Activated naive CD4-positive, alpha-beta T cell (primary cell): ENCODE results near the gene UCN.
"Not testable (repeated sequence)": the region's sequence is repeated elsewhere in the genome, so short reads cannot be mapped to it uniquely, and the experiment has no call there.

Source experiments
- DNase-seq, 4 experiments: peaks; one replicate each; lab custom pipeline; 2025; lab: John Stamatoyannopoulos, UW

UCN gene, protein sequence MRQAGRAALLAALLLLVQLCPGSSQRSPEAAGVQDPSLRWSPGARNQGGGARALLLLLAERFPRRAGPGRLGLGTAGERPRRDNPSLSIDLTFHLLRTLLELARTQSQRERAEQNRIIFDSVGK

DNA sequence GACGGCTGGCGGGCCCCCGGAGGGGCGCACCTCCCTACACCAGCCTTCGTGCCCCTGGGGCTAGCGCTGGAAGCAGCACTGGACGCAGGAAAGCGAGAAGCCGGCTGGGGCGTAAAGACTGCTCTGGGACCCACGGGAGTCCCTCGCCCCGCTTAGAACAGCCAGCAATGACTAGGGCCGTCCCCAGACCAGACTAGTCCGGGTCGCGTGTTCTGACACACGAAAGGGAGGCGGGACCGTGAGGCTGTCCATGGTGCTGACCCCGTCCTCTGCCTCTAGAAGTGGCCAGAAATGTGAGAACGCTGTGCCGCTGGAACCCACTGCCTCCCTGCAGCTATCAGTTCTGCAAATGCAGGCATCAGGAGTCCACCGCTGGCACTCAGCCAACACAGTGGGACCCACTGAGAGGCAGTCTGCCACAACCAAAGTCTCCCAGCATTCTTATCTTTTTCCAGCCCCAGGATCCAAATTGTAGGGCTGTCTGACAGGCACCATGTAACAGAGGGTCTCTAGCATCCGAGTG lies at the start of gene UCN:
UCN (minus strand) TSS at position 87 of the 523 bp plus-strand sequence. CDS start 550 bp downstream, outside the sequence.
- no peak for DNase-seq

DNA sequence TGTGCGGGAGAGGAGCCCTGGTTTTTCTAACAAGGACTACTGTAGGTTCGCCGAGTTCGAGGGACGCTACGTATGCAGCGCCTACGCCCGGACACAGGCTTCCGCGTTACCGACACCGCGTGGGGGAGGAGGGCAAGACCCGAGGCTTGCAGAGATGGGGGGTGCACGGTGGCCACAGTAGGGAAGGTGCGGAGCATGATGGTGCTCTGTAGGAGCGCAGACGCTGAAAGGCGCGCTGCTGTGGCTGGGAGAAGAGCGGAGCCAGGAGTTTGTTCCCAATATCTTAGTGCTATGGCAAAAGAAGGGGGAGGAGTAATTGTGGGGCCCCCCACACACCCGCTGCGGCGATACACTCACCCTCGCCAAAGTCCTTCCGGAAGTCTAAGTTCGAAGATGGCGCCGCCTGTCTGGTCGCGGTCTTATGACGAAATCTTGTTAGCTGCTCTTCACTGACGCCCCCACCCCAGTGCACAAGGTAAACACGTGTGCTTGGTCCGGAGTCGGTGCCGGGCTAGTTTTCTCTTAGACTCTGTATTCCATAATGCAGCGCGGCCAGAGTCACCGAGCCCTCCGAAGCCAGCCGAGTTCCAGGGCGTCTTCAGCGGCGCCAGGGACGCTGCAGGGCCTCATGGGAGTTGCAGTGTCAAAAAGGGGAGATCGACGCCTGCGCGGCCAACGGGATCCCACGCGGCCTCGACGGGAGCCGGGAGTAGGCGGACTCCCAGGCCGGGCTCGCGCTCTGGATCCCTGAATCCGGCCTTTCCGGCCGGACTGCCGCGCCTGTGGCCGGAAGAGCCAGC lies 48.3 kb upstream of the UCN start, which contains the start of gene GTF3C2:
GTF3C2 (minus strand) TSS at position 383 of the 800 bp plus-strand sequence. CDS start 13,210 bp downstream, outside the sequence.
- DNase-seq: peak; percentile 80 to 91 (median 86)

DNA sequence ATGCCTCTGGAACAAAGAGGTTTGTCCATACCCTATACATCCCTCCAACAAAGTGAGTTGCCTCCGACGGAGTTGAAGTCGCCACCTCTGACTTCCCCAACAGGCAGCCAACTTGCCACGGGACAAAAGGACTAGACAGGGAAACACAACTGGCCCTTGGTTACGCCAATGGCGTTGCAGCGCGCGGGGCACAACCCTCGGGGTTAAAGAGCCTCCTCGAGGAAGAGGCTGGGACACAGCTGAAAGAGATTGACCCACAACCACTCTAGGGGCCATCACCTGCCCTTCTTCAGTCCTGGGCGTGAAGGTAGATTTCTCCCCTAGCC lies 47.8 kb upstream of the UCN start:
- peak in 1 of 4 experiments; percentile 48 for DNase-seq

DNA sequence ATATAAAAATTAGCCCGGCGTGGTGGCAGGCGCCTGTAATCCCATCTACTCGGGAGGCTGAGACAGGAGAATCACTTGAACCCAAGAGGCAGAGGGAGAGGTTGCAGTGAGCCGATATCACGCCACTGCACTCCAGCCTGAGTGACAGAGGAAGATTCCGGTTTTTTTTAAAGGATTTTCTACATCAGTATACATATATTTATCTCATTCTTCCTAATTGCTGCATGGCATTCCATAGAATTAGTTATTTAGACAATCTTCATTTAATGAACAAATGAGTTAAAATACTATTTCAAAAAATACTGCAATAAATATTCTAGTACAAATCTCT lies 46.3 kb upstream of the UCN start:
- DNase-seq: no peak

DNA sequence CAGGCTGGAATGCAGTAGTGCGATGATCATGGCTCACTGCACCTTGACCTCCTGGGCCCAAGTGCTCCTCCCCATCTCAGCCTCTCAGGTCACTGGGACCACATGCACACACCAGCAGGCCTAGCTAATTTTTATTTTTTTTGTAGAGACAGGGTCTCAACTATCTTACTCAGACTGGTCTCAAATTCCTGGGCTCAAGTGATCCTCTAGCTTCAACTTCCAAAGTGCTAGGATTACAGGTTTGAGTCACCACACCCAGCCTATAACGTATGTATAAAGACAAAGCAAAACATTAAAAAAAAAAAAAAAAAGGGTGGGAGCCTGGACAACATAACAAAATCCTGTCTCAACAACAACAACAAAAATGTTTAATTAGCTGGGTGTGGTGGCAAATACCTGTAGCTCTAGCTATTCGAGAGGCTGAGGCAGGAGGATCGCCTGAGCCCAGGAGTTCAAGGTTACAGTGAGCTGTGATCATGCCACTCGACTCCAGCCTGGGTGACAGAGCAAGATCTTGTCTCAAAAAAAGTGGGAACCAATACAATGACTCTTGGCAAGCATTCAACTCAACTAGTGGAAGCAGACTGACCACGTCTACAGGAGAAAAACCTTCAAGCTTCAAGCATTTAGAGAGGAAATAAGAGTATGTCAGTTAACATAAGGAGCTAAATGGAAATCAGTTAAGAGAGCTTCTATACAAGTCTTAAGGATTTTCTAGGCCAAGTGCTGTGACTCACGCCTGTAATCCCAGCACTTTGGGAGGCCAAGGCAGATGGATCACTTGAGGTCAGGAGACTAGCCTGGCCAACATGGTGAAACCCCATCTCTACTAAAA lies 45.7 kb upstream of the UCN start:
- no peak for DNase-seq

DNA sequence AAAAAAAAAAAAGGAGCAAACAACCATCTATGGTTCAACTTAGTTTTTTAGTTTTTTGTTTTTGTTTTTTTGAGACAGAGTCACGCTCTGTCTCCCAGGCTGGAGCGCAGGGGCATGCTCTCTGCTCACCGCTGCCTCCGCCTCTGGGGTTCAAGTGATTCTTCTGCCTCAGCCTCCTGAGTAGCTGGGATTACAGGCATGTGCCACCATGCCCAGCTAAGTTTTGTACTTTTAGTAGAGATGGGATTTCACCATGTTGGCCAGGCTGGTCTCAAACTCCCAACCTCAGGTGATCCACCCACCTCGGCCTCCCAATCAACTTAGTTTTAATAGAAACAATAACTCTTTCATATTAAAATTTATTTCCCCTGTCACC lies 45.1 kb upstream of the UCN start:
- not testable (repeated sequence) for DNase-seq

DNA sequence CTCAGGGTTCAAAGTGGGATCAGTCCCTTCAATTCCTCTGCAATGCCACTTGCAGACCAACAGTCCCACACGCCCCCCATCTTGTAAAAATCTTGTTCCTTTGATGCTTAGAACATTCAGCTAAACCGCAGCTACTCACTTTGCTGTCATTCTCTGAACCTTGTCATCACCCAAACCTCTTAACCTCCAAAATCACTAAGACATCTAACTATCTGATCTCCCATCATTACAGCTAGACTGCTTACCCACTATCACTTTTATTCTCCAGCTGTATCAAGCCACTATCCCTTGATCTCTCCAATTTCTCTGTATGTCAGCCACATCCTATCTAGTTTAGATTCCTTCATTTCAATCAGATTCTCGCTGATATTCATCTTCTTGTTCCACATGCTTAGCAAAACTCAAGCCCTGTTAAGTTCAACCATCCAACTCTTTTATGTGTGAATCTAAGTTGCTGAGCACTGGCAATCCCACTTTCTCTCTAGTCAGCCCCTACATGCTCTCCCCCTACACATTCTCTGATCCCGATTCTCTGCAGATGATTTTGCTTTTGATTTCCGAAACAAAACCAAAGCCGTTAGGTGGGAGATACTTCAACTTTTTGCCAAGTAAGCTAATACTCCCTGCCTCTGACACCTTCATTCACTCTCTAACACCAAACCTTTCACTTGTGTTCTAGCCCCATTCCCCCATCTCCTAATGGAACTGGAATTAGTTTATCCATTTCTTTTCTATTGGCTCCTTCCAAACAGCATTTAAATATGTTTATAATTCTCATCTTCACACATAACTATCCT lies 43.8 kb upstream of the UCN start:
- DNase-seq: no peak

DNA sequence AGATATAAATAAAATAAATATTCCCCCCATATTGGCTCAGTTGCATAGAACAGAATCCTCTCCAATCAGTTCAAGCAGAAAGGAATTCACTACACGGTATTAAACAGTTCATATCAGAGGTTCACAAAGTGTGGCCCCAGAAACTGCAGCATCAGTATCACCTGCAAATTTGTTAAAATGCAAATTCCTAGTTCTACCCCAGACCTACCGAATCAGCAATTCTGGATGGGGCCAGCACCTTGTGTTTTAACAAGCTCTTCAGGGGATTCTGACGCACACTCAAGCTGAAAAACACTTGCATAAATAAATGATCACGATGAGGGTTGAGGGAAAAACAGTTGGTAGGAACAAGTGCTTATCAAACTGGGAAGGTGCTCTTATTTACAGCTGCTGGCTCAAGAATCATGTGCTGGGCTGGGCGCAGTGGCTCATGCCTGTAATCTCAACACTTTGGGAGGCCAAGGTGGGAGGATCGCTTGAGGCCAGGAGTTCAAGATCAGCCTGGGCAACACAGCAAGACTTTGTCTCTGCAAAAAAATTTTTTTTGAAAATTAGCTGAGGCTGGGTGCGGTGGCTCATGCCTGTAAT lies 42.0 kb upstream of the UCN start:
- no peak for DNase-seq

DNA sequence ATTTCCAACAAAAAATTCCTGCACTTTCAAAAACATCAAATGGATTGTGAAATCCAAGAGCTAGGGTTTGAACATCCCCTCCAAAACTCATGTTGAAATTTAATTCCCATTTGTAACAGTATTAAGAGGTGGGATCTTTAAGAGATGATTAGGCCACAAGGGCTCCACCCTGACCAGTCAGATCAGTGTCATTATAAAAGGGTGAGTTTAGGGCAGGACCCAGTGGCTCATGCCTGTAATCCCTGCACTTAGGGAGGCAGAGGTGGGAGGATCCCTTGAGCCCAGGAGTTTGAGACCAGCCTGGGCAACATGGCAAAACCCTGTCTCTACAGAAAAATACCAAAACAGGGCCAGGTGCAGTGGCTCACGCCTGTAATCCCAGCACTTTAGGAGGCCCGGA lies 39.4 kb upstream of the UCN start:
- DNase-seq: no peak

DNA sequence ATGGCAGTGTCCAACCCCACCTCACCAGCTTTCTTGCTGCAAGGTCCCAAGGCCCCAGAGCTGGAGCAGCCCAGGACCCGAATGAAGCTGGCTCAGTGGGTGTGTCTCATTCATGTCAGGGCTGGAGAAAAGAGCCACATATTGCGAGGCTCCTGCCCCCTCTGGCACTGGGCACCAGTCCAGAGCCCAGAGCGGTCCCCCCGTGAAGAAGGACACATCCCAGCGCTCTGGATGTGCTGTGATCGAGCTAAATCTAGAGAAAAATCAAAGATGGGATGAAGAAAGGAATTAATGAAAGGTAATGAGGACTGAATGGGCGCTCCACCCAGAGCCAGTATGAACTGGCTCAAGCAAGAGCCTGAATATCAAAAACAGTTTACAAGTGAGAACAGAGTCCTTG lies 27.9 kb upstream of the UCN start:
- no peak for DNase-seq

DNA sequence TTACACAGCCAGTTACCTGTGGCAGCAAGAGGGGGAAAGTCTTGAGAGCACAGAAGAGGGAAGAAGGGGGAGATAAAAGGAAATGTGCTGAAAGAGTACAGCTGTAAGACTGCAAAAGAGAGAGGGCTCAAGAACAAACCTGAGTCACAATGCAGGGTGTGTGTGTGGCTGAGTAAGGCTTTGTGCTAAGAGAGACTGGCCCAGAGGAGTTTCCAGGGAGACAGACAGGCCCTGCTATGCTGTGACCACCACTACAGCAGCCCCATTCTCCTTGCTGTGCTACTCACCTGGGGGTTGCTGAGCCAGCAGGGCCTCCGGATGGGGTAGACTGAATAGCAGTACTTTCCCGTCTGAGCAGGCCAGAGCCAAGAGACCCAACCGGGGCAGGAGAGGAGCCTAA lies 27.1 kb upstream of the UCN start:
- DNase-seq: no peak

DNA sequence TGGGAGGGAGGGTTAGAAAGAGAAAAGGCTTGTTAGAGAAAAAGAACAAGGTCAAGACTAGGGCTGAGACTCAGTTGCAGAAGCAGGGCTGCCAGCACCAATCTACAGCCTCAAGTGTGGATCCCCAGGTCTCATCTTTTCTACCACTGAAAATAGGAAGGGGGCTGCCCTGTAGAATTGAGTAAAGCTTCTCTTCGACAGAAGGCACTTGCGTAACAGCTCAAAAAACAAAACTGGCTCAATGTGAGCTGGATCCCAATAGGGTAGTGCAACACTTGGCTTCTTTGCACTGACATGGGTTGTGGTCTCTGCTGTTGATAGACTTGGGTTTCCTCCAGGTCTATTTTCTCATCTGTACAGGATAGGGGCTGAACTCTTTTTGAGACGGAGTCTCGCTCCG lies 16.5 kb upstream of the UCN start:
- no peak for DNase-seq

DNA sequence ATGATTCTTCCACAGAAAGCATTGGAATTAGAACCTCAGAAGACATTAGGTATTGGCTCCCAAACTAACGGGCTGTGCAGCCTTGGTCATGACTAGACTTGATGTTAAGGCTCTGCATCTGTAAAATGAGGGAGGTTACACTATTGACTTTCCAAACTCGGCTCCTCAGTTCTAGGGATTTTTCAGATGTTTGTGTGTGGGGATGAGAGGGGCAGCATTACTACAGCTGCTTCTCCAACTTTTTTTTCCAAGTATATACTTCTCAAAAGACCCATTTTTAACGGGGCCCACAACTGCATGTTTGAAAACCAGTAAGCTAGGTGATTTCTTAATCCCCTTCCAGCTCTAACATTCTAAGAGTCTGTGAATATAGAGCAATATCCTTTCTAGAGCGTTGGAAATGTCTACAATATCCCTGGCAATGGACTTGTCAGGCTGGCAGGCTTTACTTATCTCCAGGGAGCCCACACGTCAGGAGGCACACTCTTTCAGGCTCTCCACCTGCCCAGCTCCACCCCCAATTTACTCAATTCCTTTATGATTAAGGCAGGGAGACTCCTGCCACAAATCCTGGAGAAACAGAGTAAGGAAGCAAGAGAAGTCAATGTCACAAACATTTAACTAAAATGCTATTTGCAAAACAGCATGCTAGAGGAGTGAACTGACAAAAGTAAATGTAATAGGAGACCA lies 15.5 kb upstream of the UCN start:
- DNase-seq: no peak

DNA sequence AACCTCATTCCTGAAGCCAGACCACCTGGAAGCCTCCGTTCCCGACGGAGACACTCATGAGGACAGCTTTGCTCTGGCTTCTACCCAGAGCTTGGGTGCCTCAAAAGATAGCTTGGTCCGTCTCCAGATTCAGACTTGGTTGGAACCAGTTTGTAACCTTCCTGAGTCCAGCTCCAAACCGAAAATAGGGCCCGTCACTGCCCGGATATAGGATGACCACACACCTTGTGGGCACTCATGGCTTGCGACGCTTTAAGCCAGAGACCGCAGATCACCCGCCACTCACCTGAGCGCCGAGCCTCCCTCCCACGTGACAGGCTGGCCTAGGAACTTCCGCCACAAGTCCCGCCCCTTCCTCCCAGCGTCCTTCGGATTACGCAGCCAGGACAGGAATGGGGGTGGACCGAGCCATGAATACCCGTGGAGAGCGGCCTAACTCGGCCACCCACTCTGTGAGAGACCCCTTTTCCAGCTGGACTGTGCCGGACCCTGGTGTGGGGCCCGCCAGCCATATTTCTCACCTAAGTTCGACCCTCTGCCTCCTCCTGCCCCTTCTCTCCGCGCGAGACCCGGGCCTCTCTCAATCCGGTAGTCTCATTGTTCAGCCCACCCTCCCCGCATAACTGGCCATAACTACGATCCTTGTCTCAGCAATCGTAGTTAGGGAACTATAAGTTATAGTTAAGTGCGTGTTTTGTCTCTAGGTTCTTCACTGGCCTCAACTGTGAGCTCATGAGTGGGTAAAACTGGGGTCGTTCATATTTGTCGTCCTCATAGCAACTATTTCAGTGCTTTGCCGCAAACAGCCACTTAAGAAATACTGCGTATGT lies 14.7 kb upstream of the UCN start, which contains the start of gene MPV17:
MPV17 (minus strand) TSS at position 332 of the 830 bp plus-strand sequence. CDS start 580 bp downstream, outside the sequence.
- peak; percentile 40 to 79 (median 70) for DNase-seq

DNA sequence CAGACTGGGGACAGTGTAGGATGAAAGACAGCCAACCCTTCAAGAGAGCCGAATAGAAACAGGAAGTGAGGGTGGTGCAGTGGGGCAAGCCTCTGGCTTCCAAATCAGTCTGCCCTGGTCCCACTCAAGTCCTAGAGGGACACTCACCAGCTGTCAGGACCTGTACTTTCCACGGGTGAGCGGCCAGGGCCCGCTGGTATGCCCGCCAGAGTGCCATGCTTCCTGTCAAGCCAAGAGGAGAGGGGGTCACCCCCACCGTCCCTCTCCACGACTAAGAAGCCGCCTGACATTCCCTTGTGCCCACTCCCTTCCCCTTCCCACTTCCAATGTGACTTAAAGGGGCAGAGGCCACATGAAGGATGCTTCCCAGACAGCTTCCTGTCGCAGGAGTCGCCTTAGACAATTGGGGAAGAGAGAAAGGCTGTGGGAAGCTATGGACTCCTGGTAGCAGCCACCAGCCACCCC lies 14.1 kb upstream of the UCN start:
- DNase-seq: no peak

DNA sequence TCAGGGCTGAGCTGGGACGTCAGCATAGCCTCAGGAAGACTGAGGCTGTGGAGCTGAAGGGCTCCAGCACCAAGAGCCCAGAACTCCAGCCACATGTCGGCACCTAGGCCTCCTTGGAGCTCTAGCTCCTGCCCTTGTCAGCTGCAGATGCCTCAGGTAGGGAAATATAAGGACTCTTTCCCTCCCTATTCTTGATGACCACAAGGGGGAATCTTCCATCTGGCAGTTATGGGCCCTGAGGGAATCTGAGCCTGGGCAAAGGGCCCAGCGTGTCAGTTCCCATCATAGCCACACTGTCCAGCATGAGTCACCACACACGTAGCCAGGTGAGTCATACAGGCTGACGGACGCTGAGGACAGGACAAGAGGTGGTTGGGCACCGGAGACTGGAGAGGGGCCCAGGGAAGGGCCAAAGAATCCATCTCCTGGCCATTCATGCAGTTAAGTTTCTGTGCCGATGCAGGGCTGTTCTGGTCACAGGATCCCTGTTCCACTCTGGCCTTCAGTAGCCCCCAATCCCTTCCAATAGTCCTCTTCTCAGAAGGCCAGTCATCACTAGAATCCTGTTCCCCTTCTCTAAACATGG lies 12.8 kb upstream of the UCN start:
- no peak for DNase-seq

DNA sequence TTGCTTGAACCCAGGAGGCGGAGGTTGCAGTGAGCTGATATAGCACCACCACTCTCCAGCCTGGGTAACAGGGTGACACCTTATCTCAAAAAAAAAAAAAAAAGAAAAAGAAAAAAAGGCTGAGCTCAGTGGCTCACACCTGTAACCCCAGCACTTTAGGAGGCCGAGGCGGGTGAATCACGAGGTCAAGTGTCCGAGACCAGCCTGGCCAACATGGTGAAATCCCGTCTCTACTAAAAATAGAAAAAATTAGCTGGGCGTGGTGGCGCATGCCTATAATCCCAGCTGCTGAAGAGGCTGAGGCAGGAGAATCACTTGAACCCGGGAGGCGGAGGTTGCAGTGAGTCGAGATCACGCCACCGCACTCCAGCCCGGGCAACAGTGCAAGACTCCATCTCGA lies 11.6 kb upstream of the UCN start:
- DNase-seq: not testable (repeated sequence)

DNA sequence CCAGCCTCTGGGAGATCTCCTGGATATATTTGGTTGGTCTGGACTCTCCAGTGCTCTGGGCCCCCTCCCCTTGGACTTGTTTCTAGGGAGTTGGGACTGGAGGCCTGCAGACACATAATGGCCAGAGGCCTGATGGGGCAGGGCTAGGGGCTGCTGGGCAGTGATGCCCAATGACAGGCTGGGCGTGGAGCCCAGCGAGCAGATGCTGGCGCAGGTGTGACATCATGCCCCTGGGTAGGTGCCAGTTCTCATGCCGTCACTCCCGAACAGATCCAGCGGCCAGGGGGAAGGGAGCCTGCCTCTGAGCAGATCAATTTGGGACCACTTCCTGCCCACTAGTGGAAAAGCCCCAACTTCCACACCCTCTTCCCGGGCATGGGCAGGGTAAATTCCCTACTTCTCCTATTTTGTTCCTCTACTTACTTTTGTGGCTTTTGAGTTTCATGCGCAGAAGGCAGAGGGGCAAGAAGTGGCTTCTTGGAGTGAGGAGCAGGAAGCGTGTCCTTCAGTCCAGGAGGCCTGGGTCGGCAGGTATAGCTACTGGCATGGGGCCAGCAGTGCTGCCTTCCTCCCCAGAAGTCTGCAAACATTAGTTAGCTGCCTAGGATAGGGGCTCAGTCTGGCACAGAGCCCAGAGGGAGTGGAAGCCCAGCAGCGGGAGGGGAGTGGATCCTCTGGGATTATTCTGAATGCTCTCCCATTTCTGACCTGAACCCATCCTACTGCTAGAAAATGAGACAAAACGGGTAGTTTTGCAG lies 8.6 kb upstream of the UCN start:
- no peak for DNase-seq

DNA sequence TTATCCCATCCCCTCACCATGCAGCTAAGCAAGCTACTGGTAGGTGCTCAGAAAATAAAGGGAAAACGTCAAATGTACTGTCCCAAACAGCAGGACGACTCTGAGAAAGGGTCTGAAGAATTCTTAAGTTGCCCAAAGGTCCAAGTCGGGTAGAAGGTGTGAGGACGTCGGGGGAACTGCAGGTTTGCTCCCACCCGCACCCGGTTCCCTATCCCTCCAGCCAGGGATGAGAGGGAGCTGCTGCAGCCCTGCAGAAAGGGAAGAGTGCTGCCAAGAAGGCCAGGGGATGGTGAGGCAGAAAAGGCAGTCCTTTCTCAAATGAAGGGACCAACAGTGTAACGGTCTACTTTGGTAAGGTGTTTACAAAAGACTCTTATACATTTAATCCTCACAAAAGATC lies 6.9 kb upstream of the UCN start:
- no peak for DNase-seq
